HG02623 (cell line): Measurements from ENCODE around the gene ITGB2.
A peak's percentile ranks its signal among the peaks of the same experiment; 100 is the strongest.
"Not testable (repeated sequence)": the region's sequence is repeated elsewhere in the genome, so short reads cannot be mapped to it uniquely, and the experiment has no call there.

Experiments used
- ATAC-seq: cut with Tn5 transposase; IDR thresholded peaks from one replicate; pipeline ENCODE4 v1.9.1; 2021; ENCODE audit warnings: moderate library complexity; ENCODE audit not compliant: unreplicated experiment

ITGB2 gene

DNA sequence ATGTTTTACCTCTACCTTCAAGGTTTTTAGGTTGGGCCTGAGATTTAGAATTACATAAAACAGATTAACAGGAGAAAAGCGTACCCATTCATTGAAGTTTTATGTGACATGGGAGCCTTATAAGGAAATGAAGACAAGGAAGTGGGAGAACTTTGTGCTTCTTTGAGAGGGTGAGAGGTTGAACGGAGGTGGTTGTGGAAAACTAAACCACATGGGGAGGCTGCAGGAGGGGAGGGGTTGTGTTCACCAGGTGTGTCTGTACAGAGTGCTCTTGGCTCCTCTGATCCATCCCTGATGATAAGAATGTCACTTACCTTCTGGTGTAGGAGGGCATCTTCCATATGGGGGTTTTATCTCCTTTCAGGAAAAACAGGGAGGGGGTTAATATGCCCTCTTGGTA is 21.9 kb upstream of the ITGB2 start:
- ATAC-seq: no peak

DNA sequence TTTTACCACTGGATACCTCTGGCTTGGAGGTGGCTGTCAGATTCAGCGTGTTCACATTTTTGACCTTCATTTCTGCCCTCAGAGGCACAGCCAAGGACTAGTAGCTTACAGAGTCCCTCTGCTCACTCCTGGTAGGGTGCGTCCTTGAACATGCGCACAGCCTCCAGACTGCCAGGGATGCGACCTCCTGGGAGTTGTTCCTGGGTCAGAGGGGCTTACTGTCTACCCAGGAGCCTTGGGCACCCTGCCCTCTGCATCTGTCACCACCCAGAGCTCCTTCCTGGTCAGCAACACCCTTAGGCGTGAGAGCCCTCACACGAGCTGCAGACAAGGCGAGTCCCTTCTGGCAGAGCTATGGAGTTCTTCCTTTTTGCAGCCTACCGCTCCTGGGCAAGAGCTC is 20.9 kb upstream of the ITGB2 start:
- no peak for ATAC-seq

DNA sequence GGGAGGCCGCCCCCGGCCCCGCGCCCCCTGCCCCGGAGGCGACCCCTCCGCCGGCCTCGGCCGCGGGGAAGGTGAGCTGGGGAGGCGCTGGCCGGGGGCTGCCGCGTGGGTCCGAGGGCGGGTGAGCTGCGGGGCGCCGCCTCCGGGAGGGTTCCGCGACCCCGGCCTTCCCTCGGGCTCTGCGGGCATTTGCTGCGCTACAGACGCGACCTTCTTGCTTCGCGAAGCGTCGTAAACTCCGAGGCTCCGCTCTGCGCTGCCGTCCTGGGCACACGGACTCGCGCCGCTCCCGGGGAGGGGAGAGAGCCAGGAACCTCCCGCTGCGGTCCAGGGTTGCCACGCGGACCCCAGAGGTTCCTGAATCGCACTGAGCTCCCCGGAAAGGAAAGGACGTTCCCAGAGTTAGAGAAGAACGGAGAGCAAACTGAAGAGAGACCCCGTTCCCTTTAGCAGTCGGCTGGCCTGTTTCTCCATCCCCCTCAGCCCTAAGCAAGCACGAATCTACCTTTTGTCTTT is 19.5 kb upstream of the ITGB2 start:
- ATAC-seq: peak; percentile 8

DNA sequence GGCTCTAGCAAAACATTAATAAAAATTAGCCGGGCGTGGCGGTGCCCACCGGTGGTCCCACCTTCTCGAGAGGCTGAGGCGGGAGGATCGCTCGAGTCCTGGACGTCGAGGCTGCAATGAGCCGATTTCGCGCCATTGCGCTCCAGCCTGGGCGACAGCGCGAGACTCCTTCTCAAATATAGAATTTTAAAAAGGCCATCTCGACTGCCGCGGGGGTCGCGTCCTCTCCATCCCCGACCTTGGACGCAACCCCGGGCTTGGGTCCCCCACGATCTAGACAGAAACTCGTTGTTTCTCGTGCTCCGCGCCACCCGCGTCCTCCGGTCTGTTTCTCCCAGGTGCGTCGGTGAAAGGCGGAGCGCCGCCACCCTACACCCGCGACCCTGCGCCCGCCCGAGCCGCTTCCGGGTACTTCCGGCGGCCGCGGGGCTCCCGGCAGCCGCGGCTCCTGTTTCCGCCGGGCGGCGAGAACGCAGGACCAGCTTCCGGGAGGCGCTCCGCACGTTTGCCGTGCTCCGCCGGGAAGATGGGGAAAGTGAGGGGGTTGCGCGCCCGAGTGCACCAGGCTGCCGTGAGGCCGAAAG is 18.9 kb upstream of the ITGB2 start, which contains the start of gene SLX9:
SLX9 (plus strand) TSS at position 498 of the 584 bp plus-strand sequence; CDS start at position 527, 29 bp downstream.
- peak; percentile 77 for ATAC-seq

DNA sequence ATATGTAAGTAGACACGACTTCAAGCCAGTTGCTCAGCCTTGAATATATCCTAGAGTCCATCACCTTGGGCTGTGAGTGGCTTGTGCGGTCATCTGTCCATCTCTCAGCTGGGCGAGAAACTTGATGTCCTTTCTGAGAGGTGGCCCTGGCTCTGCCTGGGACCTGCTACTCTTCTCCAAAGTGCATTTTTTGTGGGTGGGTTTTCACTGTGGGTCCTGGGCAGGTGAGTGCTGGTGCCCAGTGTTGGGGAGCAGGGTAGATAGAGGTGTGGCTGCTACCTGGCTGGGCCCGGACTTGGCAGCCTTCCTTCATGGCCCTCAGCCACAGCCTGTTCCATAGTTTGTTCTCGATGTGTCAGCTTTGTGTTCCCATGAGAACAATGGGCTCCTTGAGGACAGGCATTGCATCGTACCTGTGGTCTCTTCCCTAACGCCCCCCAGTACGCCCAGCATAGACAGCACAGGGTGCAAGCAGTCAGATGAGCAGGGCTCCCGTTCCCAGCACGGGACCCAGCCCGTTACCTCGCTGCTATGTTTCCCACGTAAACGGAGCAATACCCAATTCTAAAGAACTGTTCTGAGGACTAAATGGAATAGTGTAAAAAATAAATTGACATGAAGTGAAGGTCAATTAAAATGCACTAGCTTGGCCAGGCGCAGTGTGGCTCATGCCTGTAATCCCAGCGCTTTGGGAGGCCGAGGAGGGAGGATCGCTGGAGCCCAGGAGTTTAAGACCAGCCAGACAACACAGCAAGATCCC is 18.3 kb upstream of the ITGB2 start:
- no peak for ATAC-seq

DNA sequence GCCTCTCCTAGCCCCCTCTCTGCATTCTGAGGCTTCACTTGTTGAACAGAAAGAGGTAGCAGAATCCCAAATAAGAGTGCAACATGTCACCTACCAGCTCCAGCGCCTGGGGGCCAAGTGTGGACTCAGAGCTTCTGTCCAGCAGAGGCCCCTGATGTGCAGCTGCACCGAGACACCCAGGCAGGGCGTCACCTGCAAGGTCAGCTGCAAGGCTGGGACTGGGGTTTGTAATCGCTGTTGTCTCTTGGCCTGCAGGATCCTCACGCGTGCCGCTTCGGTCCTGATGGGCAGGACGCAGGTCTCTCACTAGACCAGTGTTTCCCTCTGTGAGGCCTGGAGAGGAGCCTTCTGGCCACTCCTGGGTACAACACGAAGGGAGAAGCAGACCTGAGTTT is 14.8 kb upstream of the ITGB2 start:
- no peak for ATAC-seq

DNA sequence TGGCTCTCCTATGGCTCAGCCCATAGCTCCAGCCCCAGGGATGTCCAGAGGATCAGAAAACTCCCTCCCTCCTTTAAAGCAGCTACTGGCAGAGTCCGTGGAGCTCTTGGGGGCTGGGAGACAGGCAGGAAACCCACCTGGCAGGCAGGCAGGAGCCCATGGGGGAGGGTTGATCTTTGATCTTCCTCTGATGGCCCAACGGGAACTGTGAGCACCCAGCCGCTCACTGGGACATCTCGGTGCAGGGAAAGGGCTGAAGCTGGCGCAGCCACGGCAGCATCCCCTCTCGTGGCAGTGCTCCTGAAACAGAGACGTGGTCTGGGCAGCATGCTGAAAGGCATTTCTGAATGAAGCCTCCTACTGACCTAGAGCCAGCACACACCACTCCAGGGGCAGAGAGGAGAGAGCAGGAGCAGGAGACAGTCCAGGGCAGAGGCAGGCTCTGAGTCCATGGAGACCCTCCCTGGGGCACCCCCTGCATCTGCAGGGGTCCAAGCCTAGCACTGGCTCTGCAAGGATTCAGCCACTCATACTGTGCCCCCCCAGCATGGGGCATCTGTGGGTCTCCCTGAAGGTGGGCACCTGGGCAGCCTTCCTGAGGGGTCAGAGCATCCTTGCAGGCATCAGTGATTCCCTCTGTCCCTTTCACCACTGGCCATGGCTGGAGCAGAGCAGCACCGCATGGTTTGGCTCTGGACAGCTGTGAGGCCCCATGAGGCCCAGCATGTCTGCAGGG is 14.3 kb upstream of the ITGB2 start:
- ATAC-seq: no peak

DNA sequence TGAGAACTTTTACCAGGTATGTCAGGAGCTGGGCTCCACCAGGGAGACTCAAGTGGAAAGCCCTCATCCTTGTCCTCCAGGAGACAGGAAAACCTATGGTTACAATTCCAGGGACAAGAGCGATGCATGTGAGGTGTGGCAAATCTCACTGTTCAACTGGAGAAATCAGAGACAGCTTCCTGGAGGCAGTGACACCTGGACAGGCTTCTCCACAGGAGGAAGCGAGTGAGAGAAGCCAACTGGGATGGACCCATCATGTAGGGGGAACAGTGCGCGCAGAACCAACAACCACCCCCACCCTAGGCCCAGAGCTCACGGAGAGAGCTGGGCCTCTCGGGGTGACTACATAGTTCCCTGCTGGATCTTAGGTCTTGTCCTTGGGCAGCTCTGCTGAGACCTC is 13.6 kb upstream of the ITGB2 start:
- ATAC-seq: no peak

DNA sequence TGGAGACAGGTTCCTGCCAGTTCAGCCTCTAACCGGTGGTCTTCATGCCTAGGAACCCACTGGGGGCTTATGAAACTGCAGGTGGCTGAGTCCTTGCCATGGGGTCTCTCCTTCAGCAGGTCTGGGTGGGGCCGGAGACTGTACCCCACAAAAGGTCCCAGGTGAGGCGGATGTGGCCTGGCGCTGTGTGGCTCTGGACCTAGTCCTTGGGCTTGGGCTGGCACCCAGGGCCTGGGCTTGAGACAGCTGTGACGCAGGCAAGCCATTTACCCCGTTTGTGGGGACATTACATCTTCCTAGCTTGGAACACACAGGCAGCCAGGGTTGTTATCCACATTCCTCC is 13.2 kb upstream of the ITGB2 start:
- no peak for ATAC-seq

DNA sequence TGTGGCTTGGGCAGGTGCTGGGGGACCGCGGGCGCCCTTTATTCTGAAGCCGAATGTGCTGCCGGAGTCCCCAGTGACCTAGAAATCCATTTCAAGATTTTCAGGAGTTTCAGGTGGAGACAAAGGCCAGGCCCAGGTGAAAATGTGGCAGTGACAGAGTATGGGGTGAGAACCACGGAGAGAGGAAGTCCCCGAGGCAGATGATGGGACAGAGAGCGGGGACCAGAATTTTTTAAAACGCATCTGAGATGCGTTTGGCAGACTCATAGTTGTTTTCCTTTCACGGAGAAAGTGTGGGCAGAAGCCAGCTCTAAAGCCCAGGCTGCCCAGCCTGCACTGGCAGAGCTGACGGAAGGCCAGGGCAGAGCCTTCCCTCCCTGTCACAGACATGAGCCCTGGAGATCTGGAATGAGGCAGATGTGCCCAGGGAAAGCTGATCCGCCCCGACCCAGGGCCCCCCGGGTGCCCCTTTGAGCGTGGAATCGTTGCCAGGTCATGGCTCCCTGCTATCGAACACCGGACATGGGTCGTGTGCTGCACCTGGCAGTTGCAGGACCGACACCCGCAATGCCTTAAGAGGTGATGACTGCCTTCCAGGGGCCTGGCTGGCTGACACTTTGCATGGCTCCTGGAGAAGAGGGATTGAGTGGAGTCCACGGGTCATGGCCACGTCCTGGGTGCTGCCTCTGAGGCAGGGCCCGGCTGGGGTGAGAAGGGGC is 12.7 kb upstream of the ITGB2 start:
- ATAC-seq: no peak

DNA sequence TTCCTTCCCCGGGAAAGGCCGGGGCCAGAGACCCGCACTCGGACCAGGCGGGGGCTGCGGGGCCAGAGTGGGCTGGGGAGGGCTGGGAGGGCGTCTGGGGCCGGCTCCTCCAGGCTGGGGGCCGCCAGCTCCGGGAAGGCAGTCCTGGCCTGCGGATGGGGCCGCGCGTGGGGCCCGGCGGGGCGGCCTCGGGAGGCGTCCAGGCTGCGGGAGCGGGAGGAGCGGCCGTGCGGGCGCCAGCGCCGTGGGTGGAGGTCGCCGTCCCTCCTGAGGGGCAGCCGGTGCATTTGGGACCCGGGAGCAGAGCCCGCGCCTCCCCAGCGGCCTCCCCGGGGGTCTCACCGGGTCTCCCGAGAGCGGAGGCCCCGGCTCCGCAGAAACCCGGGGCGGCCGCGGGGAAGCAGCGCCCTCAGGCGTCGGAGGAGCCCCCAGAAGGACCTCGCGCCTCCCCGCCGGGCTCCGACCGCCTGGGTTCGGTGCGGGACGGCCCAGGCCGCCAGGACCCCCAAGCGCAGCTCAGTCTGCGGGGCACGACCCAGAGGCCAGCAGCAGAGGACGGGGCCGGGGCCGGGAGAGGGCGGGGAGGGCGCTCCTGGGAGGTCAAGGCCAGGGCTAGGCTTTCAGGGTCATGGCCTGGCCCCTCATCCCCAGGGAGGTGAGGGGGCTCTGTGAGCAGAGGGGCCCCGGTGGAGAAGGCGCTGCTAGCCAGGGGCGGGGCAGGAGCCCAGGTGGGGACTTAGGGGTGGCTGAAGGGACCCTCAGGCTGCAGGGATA is 11.9 kb upstream of the ITGB2 start:
- ATAC-seq: no peak

DNA sequence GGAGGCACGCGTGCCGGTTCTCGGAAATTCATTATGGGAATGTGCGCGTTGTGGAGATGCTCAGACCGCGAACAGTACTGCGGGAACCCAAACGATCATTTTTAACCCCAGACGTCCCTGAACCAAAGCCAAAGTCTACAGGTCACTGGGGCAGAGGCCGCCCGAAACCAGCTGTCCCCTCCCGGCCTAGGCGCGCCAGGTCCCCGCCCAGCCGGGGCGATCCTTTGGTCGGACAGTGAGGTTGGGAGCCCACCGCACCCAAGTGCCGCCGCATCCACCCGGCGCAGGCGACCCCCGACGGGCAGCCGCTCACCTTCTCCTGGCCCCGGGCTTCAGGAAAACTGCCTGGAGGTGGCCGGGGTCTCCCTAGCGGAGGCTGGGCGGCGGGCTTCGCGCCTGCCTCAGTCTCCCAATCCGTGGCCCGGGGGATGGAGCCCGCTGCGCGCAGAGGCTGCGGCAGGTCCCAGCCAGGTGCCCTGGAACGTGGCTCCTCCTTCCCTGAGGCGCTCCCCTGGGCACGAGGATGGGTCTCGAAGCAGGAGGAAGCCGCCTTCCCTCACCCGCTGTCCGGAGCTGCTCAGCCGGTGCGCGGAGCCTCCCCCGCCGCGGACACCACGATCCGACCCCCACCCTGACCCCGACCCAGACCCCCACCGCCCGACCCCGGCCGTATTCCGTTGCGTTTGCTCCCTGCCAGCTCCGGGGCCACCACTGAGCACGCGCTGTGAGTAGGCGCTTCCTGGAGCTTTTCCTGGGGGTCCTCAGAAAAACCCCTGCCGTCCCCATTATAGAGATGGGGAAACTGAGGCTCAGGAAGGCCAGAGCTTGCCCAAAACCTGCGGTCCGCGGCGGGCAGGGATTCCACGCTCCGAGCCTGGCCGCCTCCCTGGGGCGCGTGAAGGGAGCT is 11.1 kb upstream of the ITGB2 start:
- ATAC-seq: no peak

DNA sequence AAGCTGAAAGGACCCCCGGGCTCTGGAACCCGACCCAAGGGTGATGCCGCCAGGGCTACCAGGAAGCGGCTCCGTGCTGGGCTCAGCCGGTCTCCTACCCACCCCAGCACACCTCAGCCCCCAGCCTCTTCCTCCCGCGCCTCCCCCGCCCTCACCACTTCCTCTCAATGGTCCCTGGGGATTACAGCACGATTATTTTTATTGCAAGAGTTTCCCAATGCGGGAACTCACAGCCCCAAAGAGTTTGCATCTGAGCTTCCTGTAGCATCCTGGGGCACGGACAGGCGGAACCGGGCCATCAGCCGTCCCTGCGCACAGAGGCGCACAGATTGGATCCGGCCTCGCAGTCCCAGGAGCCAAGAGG is 10.4 kb upstream of the ITGB2 start:
- no peak for ATAC-seq

DNA sequence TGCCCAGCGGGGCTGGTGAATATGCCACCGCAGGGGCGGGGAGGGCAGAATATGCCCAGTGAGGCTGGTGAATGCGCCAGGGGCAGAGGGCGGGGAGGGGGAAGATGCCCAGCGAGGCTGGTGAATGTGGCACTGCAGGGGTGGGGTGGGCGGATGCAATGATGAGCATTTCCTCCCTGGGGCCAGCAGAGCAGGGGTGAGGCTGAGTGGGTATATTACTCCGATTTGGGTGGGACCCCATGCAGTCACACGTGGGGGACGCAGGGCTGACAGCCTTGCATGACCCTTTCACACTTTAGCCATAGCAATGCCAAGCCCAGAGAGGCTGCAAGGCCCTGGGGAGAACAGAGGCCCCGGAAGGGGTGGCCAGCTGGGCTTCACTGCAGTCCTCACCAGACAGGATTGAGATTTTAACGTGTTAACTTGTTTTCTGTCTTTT is 9.9 kb upstream of the ITGB2 start:
- no peak for ATAC-seq

DNA sequence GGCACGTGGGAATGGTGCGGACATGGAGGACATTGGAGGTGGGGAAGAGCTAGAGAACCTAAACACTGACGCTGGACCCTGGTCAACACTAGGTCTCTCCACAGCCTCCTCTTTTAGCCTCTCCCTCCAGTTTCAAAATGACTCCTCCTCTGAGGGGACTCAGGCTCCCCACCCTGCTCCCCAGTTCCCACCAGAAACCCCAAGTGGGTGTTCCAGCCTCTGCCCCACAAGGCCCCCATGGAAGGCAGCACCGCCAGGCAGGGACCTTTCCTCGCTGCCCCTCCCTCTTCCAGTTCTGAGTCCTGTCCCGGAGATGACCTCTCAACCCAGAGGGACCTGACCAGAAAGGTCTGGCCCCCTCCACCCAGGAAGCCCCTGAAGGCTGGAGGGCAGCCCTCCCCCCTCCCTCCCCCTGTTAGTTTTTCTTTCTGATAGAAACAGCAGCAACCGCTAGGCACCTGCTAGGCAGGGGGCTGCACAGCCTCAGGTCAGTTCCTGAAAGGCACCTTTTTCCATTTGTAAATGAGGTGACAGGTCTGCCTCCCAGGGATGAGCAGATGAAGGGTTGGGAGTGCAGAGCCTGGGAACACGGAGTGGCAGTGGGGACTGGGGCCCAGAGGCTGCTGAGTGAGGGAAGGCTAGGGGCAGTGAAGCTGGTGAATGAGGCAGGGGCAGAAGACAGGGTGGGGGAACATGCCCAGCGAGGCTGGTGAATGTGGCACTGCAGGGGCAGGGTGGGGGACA is 9.3 kb upstream of the ITGB2 start:
- no peak for ATAC-seq

DNA sequence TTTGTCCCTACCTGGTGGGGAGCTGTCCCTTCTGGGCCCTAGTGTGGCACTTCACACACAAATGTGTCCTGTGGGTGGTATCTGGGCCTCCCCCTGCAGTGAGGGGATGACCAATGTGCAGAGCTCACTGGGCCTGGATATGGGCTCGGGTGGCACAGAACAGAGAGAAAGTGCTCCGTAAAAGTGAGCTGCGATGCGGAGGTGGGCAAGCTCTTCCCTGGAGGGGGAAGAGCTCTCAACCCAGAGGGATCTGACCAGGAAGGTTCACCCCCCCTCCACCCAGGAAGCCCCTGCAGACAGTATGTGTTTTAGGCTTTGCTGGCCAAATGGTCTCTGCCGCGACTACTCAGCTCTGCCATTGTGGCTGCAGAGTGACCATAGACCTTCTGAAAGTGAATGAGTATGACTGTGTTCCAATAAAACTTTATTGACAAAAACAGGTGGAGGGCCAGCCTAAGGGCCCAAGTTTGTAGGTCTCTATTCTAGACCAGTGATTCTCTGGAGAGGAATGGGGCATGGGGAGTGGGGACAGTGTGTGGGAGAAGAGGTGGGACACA is 8.6 kb upstream of the ITGB2 start:
- ATAC-seq: no peak

DNA sequence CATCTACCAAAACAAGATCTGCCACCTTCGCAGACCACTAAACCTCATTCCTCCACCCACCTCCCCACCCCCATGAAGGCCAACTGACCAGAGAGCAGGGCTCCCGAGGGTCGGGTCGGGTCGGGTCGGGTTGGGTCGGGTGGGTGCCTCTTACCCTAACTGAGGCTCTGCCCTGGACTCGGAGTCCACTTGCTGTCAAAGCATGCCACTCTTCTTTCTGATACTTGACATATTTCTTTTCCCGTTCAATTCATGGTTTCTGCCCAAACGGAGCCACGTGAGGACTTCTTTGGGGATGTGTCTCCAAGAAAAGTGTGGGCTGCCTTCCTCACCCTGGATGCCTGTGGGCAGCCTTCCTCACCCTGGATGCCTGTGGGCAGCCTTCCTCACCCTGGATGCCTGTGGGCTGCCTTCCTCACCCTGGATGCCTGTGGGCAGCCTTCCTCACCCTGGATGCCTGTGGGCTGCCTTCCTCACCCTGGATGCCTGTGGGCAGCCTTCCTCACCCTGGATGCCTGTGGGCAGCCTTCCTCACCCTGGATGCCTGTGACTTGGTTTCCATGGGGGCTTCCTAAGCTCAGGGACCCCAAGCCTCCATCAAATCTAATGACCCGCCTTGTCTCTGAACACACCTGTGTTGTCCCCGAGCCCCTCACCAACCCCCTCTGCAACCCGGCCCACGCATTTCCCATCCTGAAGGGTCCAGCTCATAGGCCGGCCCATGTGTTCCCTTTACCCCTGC is 8.0 kb upstream of the ITGB2 start:
- not testable (repeated sequence) for ATAC-seq
